Natural killer cell (primary cell): ENCODE data around the gene SPNS2. TPM values are rescaled to one million over a fixed set of nuclear protein-coding genes. Genes with fewer than 3 reads are reported as not detected.

Experiments
- ATAC-seq, 3 donors: fragments of 150-1000 bp in 2 of 3; fragments of 200-7000 bp in 1 of 3; cut with Tn5 transposase; 1 replicate in 1 of 3; 2 replicates in 2 of 3; pipeline ENCODE4 v1.10.0; 2021; ENCODE audit warnings: mild to moderate bottlenecking in 2 of 3, moderate library complexity in 2 of 3
- DNase-seq, 2 donors: peaks; one replicate each; pipeline versions ENCODE4 v3.0.0 to v3.0.0-alpha.2; 2013 to 2021; ENCODE audit warnings: mixed read lengths in 1 of 2
- H3K27ac ChIP-seq: one replicate; pipeline ENCODE4 v1.5.1; 2013; ENCODE audit warnings: mild to moderate bottlenecking, low read length
- H3K27me3 ChIP-seq: one replicate; pipeline ENCODE4 v1.6.1; 2013; ENCODE audit warnings: low read length; ENCODE audit not compliant: control insufficient read depth, insufficient read depth
- H3K36me3 ChIP-seq: one replicate; pipeline ENCODE4 v1.6.1; 2013; ENCODE audit warnings: low read length; ENCODE audit not compliant: control insufficient read depth, insufficient read depth
- H3K4me1 ChIP-seq: one replicate; pipeline ENCODE4 v1.6.1; 2013; ENCODE audit warnings: low read length; ENCODE audit not compliant: control insufficient read depth, insufficient read depth
- H3K4me3 ChIP-seq: one replicate; pipeline ENCODE4 v1.5.1; 2013; ENCODE audit warnings: low read length
- H3K9me3 ChIP-seq: one replicate; pipeline ENCODE4 v1.6.1; 2013; ENCODE audit warnings: low read length; ENCODE audit not compliant: control insufficient read depth, insufficient read depth
- H3K27ac Mint-ChIP-seq, 2 donors: one replicate each; pipeline ENCODE4 v1.8.0; 2022; ENCODE audit warnings: mild to moderate bottlenecking in 2 of 2, mixed read lengths in 2 of 2, moderate library complexity in 1 of 2
- H3K27me3 Mint-ChIP-seq, 2 donors: one replicate each; pipeline ENCODE4 v1.8.0; 2022; ENCODE audit warnings: low read depth in 2 of 2, mixed read lengths in 2 of 2
- H3K36me3 Mint-ChIP-seq: one replicate; pipeline ENCODE4 v1.8.0; 2022; ENCODE audit warnings: mixed read lengths
- H3K4me1 Mint-ChIP-seq, 2 donors: one replicate each; pipeline ENCODE4 v1.8.0; 2022; ENCODE audit warnings: mixed read lengths in 2 of 2
- H3K4me3 Mint-ChIP-seq: one replicate; pipeline ENCODE4 v1.8.0; 2022; ENCODE audit warnings: mild to moderate bottlenecking, moderate library complexity, mixed read lengths
- H3K9me3 Mint-ChIP-seq, 2 donors: one replicate each; pipeline ENCODE4 v1.8.0; 2022; ENCODE audit warnings: mixed read lengths in 2 of 2
- CTCF ChIP-seq: fragments of 200-600 bp; IDR thresholded peaks from one replicate; pipeline ENCODE4 v1.8.0; 2022; ENCODE audit warnings: antibody characterized with exemption
- WGBS: methylation state at CpG from one replicate; pipeline ENCODE4 v1.1.7; 2013; ENCODE audit warnings: missing lambda C conversion rate; ENCODE audit not compliant: insufficient coverage; 5-methylcytosine and 5-hydroxymethylcytosine counted together
- intact Hi-C: fragments of 100-400 bp; cut with micrococcal nuclease; formaldehyde crosslinking; loops from one replicate; pipeline ENCODE4 v1.14.2; 2022
- total RNA-seq, 4 donors: library from RNA; stranded (reverse); fragments of 120-200 nt in 1 of 4; gene quantifications; one replicate each; pipeline versions ENCODE4 v1.2.3 to v1.2.4, GENCODE V29; 2013 to 2022

The SPNS2 gene
- total RNA-seq, 3 donors from 2014 or later (not counting 1 experiment from before 2014, with no cell fraction given): 0.28 to 0.93 (median 0.43) TPM

DNA sequence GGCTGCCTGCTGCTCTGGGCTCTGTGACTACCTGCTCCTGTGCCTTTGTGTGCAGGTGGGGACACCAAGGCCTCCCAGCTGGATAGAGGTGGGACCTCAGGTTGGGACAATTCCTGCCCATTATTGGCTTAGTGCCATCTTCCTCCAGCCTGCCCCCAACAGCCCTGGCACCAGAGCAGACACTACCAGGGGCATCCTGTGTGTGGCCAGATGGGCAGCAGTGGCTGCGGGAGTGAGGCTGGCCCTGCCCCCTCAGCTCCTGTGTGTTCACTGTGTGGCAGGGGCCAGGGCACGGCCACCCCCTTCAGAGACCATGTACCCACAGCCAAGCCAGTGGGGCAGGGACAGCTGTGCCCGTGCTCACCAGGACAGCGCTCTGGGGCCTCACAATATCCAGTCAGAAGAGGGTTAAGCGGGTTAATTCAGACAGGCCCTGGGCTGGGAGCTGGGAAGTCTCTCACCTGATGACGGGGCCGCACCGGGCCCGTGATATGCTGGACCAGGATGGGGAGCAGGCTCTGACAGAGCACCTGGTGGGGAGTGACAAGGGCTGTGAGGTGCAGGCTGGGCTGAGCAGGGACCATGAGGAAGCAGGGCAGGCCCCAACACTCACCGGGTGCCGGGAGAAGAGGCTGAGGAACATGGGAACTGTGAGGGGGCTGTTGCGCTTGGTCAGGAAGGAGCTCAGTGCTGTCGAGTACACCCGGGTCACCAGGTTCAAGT lies 43.5 kb downstream of the SPNS2 start:
- no peak overlapping the region for H3K4me3 Mint-ChIP-seq
- no peak overlapping the region for H3K27ac ChIP-seq
- no peak for ATAC-seq
- peaks cover 0 to 5% of the 10 kb centered on the region in 2 donors for H3K4me1 Mint-ChIP-seq
- peaks cover 68% of the 10 kb centered on the region for H3K36me3 ChIP-seq
- no peaks in the 10 kb centered on the region for H3K9me3 Mint-ChIP-seq
- H3K4me1 ChIP-seq: no peaks in the 10 kb centered on the region
- no peaks in the 10 kb centered on the region for H3K9me3 ChIP-seq
- intact Hi-C loops: no loop called here
- TF ChIP-seq CTCF: no peak
- H3K27ac Mint-ChIP-seq: no peak overlapping the region
- H3K27me3 Mint-ChIP-seq: no peaks in the 10 kb centered on the region
- H3K27me3 ChIP-seq: no peaks in the 10 kb centered on the region
- H3K4me3 ChIP-seq: no peak overlapping the region
- no peak for DNase-seq
- 96% methylated on average over 14 of the region's 14 CpGs for WGBS
- H3K36me3 Mint-ChIP-seq: no peaks in the 10 kb centered on the region

- Histone ChIP-seq H3K36me3 (peaks cover 74% of the 10 kb centered on the region), H3K4me1 (no peaks in the 10 kb centered on the region), H3K27ac (no peak overlapping the region), H3K27me3 (no peaks in the 10 kb centered on the region), H3K4me3 (no peak overlapping the region), H3K9me3 (no peaks in the 10 kb centered on the region)
- DNase-seq (no peak), ATAC-seq (no peak)
- Mint-ChIP-seq H3K27me3 (no peaks in the 10 kb centered on the region), H3K27ac (no peak overlapping the region), H3K36me3 (no peaks in the 10 kb centered on the region), H3K9me3 (no peaks in the 10 kb centered on the region), H3K4me3 (no peak overlapping the region), H3K4me1 (peaks cover 0 to 5% of the 10 kb centered on the region in 2 donors)
- no peak for TF ChIP-seq CTCF
- WGBS: 96% methylated on average over 19 of the region's 19 CpGs
- intact Hi-C loops: no loop called here
Measured at GRCh38 chr17:4542726-4543191, 44.1 kb downstream of the SPNS2 start.

DNA sequence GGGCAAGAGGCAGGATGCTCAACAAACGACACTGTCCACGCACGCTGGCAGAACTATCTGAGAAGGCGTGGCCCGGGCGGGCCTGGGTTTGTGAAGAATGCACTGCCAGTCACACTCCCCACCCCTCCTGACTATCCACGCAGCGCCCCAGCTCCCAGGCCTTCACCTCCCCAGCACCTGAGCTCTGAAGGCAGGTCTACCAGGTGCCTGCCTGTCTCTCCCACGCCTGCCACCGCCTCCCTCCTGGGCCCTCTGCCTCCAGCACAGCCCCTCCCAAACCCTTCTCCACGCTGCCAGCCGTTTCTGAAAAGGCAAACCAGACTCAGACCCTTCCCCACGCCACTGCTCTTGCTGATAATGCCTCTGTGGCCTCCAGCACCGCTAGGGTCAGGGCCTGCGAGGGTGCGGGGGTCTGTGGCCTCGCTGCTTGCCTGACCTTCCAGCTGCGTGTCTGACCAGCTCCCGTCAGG lies 44.9 kb downstream of the SPNS2 start:
- no peaks in the 10 kb centered on the region for H3K36me3 Mint-ChIP-seq
- no peak for TF ChIP-seq CTCF

More for the DNA sequence above, 44.9 kb downstream of the SPNS2 start:
- Histone ChIP-seq H3K4me3 (no peak overlapping the region), H3K36me3 (peaks cover 81% of the 10 kb centered on the region), H3K4me1 (no peaks in the 10 kb centered on the region), H3K27ac (no peak overlapping the region), H3K9me3 (no peaks in the 10 kb centered on the region), H3K27me3 (no peaks in the 10 kb centered on the region)
- 90% methylated on average over 19 of the region's 19 CpGs for WGBS
- peaks cover 0 to 5% of the 10 kb centered on the region in 2 donors for H3K4me1 Mint-ChIP-seq
- H3K9me3 Mint-ChIP-seq: no peaks in the 10 kb centered on the region
- H3K27ac Mint-ChIP-seq: no peak overlapping the region
- intact Hi-C loops: no loop called here
- no peak overlapping the region for H3K4me3 Mint-ChIP-seq
- ATAC-seq (no peak), DNase-seq (no peak)
- no peaks in the 10 kb centered on the region for H3K27me3 Mint-ChIP-seq
